PC-9 (cell line): ENCODE results near the gene THEMIS2. TPM values are rescaled to one million over a fixed set of nuclear protein-coding genes. Genes with fewer than 3 reads are reported as not detected.

Source experiments
- BruUV-seq: library from RNA; stranded (reverse); fragments of 400-500 nt; replicated peaks from 2 replicates; lab custom pipeline; 2021; lab: Mats Ljungman, UMichigan
- CTCF ChIA-PET: fragments of 300-600 bp; sonication (Branson Sonifier 250); formaldehyde crosslinking; loops from one replicate; lab custom pipeline; 2022; ENCODE audit warnings: antibody characterized with exemption; lab: Charles Lee
- POLR2A ChIA-PET: fragments of 300-600 bp; sonication (Branson Sonifier 250); formaldehyde crosslinking; loops from one replicate; lab custom pipeline; 2022; ENCODE audit warnings: antibody characterized with exemption; ENCODE audit not compliant: unreplicated experiment; lab: Charles Lee
- DNase-seq, 2 experiments: peaks; one replicate each; pipeline versions ENCODE4 v3.0.0 to v3.0.0-alpha.2; 2015 to 2022; ENCODE audit warnings: mixed read lengths in 1 of 2
- H2AFZ ChIP-seq: fragments of 200-600 bp; sonication (generic); 2 replicates; pipeline ENCODE4 v1.8.1; 2017; ENCODE audit warnings: antibody characterized with exemption
- H3F3A ChIP-seq: fragments of 200-600 bp; sonication (generic); 2 replicates; pipeline ENCODE4 v1.8.1; 2017; ENCODE audit warnings: antibody characterized with exemption, mild to moderate bottlenecking, low read depth; ENCODE audit not compliant: insufficient read depth
- H3K27ac ChIP-seq: fragments of 200-600 bp; sonication (generic); 2 replicates; pipeline ENCODE4 v1.6.1; 2016; ENCODE audit warnings: mixed run types
- H3K27me3 ChIP-seq: fragments of 200-600 bp; sonication (generic); 2 replicates; pipeline ENCODE4 v1.6.1; 2016; ENCODE audit warnings: low read depth, mixed run types; ENCODE audit not compliant: insufficient read depth
- H3K36me3 ChIP-seq: fragments of 200-600 bp; sonication (generic); 2 replicates; pipeline ENCODE4 v1.6.1; 2016; ENCODE audit warnings: low read depth, mixed run types
- H3K4me1 ChIP-seq: fragments of 200-600 bp; sonication (generic); replicated peaks from 2 replicates; pipeline ENCODE4 v1.6.1; 2016; ENCODE audit warnings: mixed run types; ENCODE audit not compliant: insufficient read depth
- H3K4me2 ChIP-seq: fragments of 200-600 bp; sonication (generic); 2 replicates; pipeline ENCODE4 v1.6.1; 2017; ENCODE audit warnings: mixed run types
- H3K4me3 ChIP-seq: fragments of 200-600 bp; sonication (generic); 2 replicates; pipeline ENCODE4 v1.6.1; 2016; ENCODE audit warnings: mixed run types
- H3K79me2 ChIP-seq: fragments of 200-600 bp; sonication (generic); 2 replicates; pipeline ENCODE4 v1.6.1; 2017; ENCODE audit warnings: low read depth, mixed run types
- H3K9me2 ChIP-seq: fragments of 200-600 bp; sonication (generic); 2 replicates; pipeline ENCODE4 v1.8.1; 2017; ENCODE audit warnings: mild to moderate bottlenecking; ENCODE audit not compliant: insufficient read depth
- H3K9me3 ChIP-seq: fragments of 200-600 bp; sonication (generic); 2 replicates; pipeline ENCODE4 v1.8.1; 2016; ENCODE audit warnings: low read depth; ENCODE audit not compliant: insufficient read depth
- H4K20me1 ChIP-seq: fragments of 200-600 bp; sonication (generic); 2 replicates; pipeline ENCODE4 v1.8.1; 2017; ENCODE audit not compliant: insufficient read depth
- CTCF ChIP-seq: fragments of 200-600 bp; sonication (generic); conservative IDR thresholded peaks from 2 replicates; pipeline ENCODE4 v1.6.1; 2017; ENCODE audit warnings: mixed run types, antibody characterized with exemption, mild to moderate bottlenecking, moderate library complexity
- EZH2 ChIP-seq: fragments of 200-600 bp; sonication (generic); IDR thresholded peaks from 2 replicates; pipeline ENCODE4 v1.8.0; 2017; ENCODE audit warnings: antibody characterized with exemption, low read depth
- intact Hi-C: fragments of 100-400 bp; cut with micrococcal nuclease; formaldehyde crosslinking; loops from one replicate; pipeline ENCODE4 v1.10.0; 2022; ENCODE audit not compliant: unreplicated experiment
- total RNA-seq: library from RNA; stranded (reverse); gene quantifications from 2 replicates; pipeline ENCODE4 v1.2.3, GENCODE V29; 2021

The THEMIS2 gene
- total RNA-seq, 1 experiment from 2014 or later = 3.1 TPM

GRCh38 chr1:27878039-27878438 is 5.7 kb downstream of the THEMIS2 start:
- Histone ChIP-seq H3K9me2 (no peaks in the 10 kb centered on the region), H3K4me3 (no peak overlapping the region), H3K27ac (no peak overlapping the region), H3K79me2 (no peaks in the 10 kb centered on the region), H3F3A (no peaks in the 10 kb centered on the region), H2AFZ (no peak overlapping the region), H3K4me1 (no peaks in the 10 kb centered on the region; the same call in 1 of the 2 replicates), H4K20me1 (no peaks in the 10 kb centered on the region), H3K9me3 (no peaks in the 10 kb centered on the region), H3K4me2 (no peak overlapping the region), H3K36me3 (no peaks in the 10 kb centered on the region), H3K27me3 (no peaks in the 10 kb centered on the region)
- BruUV-seq = no TSS peak
- CTCF ChIA-PET = no interaction called here
- intact Hi-C loops = no loop called here
- TF ChIP-seq EZH2 (no peak), CTCF (no peak)
- POLR2A ChIA-PET = no interaction called here
- DNase-seq = no peak

GRCh38 chr1:27878787-27879335 is 6.5 kb downstream of the THEMIS2 start:
- Histone ChIP-seq H4K20me1 (no peaks in the 10 kb centered on the region), H3F3A (no peaks in the 10 kb centered on the region), H3K27ac (no peak overlapping the region), H3K36me3 (no peaks in the 10 kb centered on the region), H3K9me3 (no peaks in the 10 kb centered on the region), H3K4me3 (no peak overlapping the region), H2AFZ (no peak overlapping the region), H3K79me2 (no peaks in the 10 kb centered on the region), H3K4me1 (no peaks in the 10 kb centered on the region; the same call in 1 of the 2 replicates), H3K4me2 (no peak overlapping the region), H3K27me3 (no peaks in the 10 kb centered on the region), H3K9me2 (no peaks in the 10 kb centered on the region)
- ChIA-PET CTCF (no interaction called here), POLR2A (no interaction called here)
- DNase-seq = no peak
- intact Hi-C loops = no loop called here
- no TSS peak for BruUV-seq
- TF ChIP-seq CTCF (no peak), EZH2 (no peak)

GRCh38 chr1:27879374-27880082 is 7.2 kb downstream of the THEMIS2 start:
- no TSS peak for BruUV-seq
- ChIA-PET POLR2A (no interaction called here), CTCF (no interaction called here)

More at GRCh38 chr1:27879374-27880082, 7.2 kb downstream of the THEMIS2 start:
- no peaks in the 10 kb centered on the region for H3K36me3 ChIP-seq
- H3K4me1 ChIP-seq = no peaks in the 10 kb centered on the region; the same call in 1 of the 2 replicates
- H3K79me2 ChIP-seq = no peaks in the 10 kb centered on the region
- H2AFZ ChIP-seq = no peak overlapping the region
- no peaks in the 10 kb centered on the region for H4K20me1 ChIP-seq
- H3K4me2 ChIP-seq = no peak overlapping the region
- no peaks in the 10 kb centered on the region for H3K9me3 ChIP-seq
- H3K4me3 ChIP-seq = no peak overlapping the region
- intact Hi-C loops = no loop called here
- no peak for TF ChIP-seq CTCF
- no peak for TF ChIP-seq EZH2
- H3K27me3 ChIP-seq = no peaks in the 10 kb centered on the region
- no peaks in the 10 kb centered on the region for H3F3A ChIP-seq
- DNase-seq = no peak
- no peak overlapping the region for H3K27ac ChIP-seq
- H3K9me2 ChIP-seq = no peaks in the 10 kb centered on the region
